Measurements from ENCODE around the gene CDC42BPG. TPM values are rescaled to one million over a fixed set of nuclear protein-coding genes. Genes with fewer than 3 reads are reported as not detected.

The CDC42BPG gene
- total and polyA plus RNA-seq, 9 of the 15 experiments (the other 6 are each of a cell fraction or from before 2014, with no cell fraction given): 0.04 to 8.8 (median 2.1) TPM

- Histone ChIP-seq H3K27me3 (ENCODE audit: control insufficient read depth in 2 of 2, insufficient read depth in 2 of 2, low read length in 2 of 2) (no peaks in the 10 kb centered on the region), H4K20me1 (replicated peaks; ENCODE audit: control insufficient read depth, insufficient read depth, low read length) (no peaks in the 10 kb centered on the region), H3K4me2 (ENCODE audit: insufficient read depth, low read length) (no peak overlapping the region), H3K79me2 (ENCODE audit: control insufficient read depth, insufficient read depth, low read length) (no peaks in the 10 kb centered on the region), H3K36me3 (ENCODE audit: control insufficient read depth, insufficient read depth, low read length) (peaks cover 64% of the 10 kb centered on the region; the same call in 2 of the 3 replicates), H2AFZ (ENCODE audit: low read depth, low read length) (no peak overlapping the region), H3K4me3 (no peak overlapping the region), H3K9ac (ENCODE audit: insufficient read depth in 1 of 2, low read depth in 2 of 2, low read length in 2 of 2) (0 out of 4 replicates have a peak overlapping the region, but pooled peaks of 1 of the 2 experiments have one; percentile 9), H3K4me1 (replicated peaks in 1 of 2; ENCODE audit: control insufficient read depth in 2 of 2, insufficient read depth in 2 of 2, low read length in 2 of 2) (peaks cover 0 to 39% of the 10 kb centered on the region in 2 experiments; a peak in 2 of 5 replicates), H3K9me3 (replicated peaks; ENCODE audit: control insufficient read depth, insufficient read depth, low read depth, low read length) (no peaks in the 10 kb centered on the region), H3K9me1 (ENCODE audit: control insufficient read depth, insufficient read depth, low read length) (no peaks in the 10 kb centered on the region), H3K27ac (ENCODE audit: extremely low read depth, low read depth, low read length) (no peak overlapping the region)
- FAIRE-seq (no peak), DNase-seq (ENCODE audit: extremely low read depth in 1 of 4, low spot score in 3 of 4) (no peak), ATAC-seq (no peak)
- TF ChIP-seq SMARCA4 (IDR thresholded peaks at IDR 0.05): no peak
- TF ChIP-seq RBFOX2 (IDR thresholded peaks at IDR 0.05; ENCODE audit: low read depth, low read length): 0 out of 2 replicates have a peak, but pooled peaks have one; percentile 28
- intact Hi-C loops (cut with micrococcal nuclease): no loop called here
- in situ Hi-C loops (cut with MboI): no loop called here
- POLR2A ChIA-PET: interaction anchor here (1.0 to 1.2 kb wide), 3 partner anchors 10 to 156 kb away, joined by 3 read pairs; partner anchors contain the start of gene CDC42BPG
- BruUV-seq (replicated peaks): no TSS peak
- CTCF ChIA-PET (ENCODE audit: low intra/inter-chr PET ratio): no interaction called here
- 89% methylated on average over 19 of the region's 25 CpGs for WGBS (ENCODE audit: insufficient coverage, low coverage, missing lambda C conversion rate)
Observed at GRCh38 chr11:64834031-64834722, 10.3 kb downstream of the CDC42BPG start.

- Histone ChIP-seq H3K9me1 (ENCODE audit: control insufficient read depth, insufficient read depth, low read length) (no peaks in the 10 kb centered on the region), H3K9me3 (replicated peaks; ENCODE audit: control insufficient read depth, insufficient read depth, low read depth, low read length) (no peaks in the 10 kb centered on the region), H2AFZ (ENCODE audit: low read depth, low read length) (no peak overlapping the region), H3K27me3 (ENCODE audit: control insufficient read depth in 2 of 2, insufficient read depth in 2 of 2, low read length in 2 of 2) (no peaks in the 10 kb centered on the region), H3K27ac (ENCODE audit: extremely low read depth, low read depth, low read length) (no peak overlapping the region), H3K4me3 (no peak overlapping the region), H3K79me2 (ENCODE audit: control insufficient read depth, insufficient read depth, low read length) (no peaks in the 10 kb centered on the region), H3K36me3 (ENCODE audit: control insufficient read depth, insufficient read depth, low read length) (peaks cover 61% of the 10 kb centered on the region; the same call in 2 of the 3 replicates), H3K4me1 (replicated peaks in 1 of 2; ENCODE audit: control insufficient read depth in 2 of 2, insufficient read depth in 2 of 2, low read length in 2 of 2) (peaks cover 0 to 41% of the 10 kb centered on the region in 2 experiments; a peak in 3 of 5 replicates), H4K20me1 (replicated peaks; ENCODE audit: control insufficient read depth, insufficient read depth, low read length) (no peaks in the 10 kb centered on the region), H3K9ac (ENCODE audit: insufficient read depth in 1 of 2, low read depth in 2 of 2, low read length in 2 of 2) (no peak overlapping the region), H3K4me2 (ENCODE audit: insufficient read depth, low read length) (no peak overlapping the region)
- no peak for DNase-seq (ENCODE audit: extremely low read depth in 1 of 4, low spot score in 3 of 4)
- in situ Hi-C loops (cut with MboI): no loop called here
- CTCF ChIA-PET (ENCODE audit: low intra/inter-chr PET ratio): no interaction called here
- FAIRE-seq: no peak
- TF ChIP-seq TEAD2 (tag; IDR thresholded peaks at IDR 0.05): no peak
- TF ChIP-seq HEY1 (CRISPR knock-in tag; IDR thresholded peaks at IDR 0.05; ENCODE audit: borderline replicate concordance): no peak
- no peak for TF ChIP-seq GATA2 (CRISPR knock-in tag; IDR thresholded peaks at IDR 0.05)
- TF ChIP-seq TGIF2 (CRISPR knock-in tag; IDR thresholded peaks at IDR 0.05): no peak
- TF ChIP-seq ZBTB17 (CRISPR knock-in tag; IDR thresholded peaks at IDR 0.05): no peak
- no peak for TF ChIP-seq LARP7 (IDR thresholded peaks at IDR 0.05)
- no peak for TF ChIP-seq HNRNPH1 (optimal IDR thresholded peaks at IDR 0.05; ENCODE audit: low read depth, low read length)
- TF ChIP-seq RFX1 (IDR thresholded peaks at IDR 0.05): no peak
- BruUV-seq (replicated peaks): no TSS peak
- 93% methylated on average over 4 of the region's 10 CpGs for WGBS (ENCODE audit: insufficient coverage, low coverage, missing lambda C conversion rate)
- POLR2A ChIA-PET: interaction anchor here (0.8 to 1.2 kb wide), 3 partner anchors 11 to 44 kb away, joined by 3 read pairs; partner anchors contain the start of gene CDC42BPG
- no peak for ATAC-seq
- intact Hi-C loops (cut with micrococcal nuclease): no loop called here
Observed at GRCh38 chr11:64833509-64833908, 10.9 kb downstream of the CDC42BPG start.

All from K562 (cell line).